IgD-negative memory B cell (primary cell): ENCODE measurements around the gene MCOLN3. TPM values are rescaled to one million over a fixed set of nuclear protein-coding genes. Genes with fewer than 3 reads are reported as not detected.
"Not testable (repeated sequence)": the region's sequence is repeated elsewhere in the genome, so short reads cannot be mapped to it uniquely, and the experiment has no call there.

Source experiments
- H3K27ac Mint-ChIP-seq, 3 donors: one replicate each; pipeline ENCODE4 v1.8.0; 2020 to 2022; ENCODE audit warnings: mild to moderate bottlenecking in 3 of 3, mixed read lengths in 3 of 3, moderate library complexity in 1 of 3
- H3K27me3 Mint-ChIP-seq: one replicate; pipeline ENCODE4 v1.8.0; 2021; ENCODE audit warnings: mixed read lengths
- H3K36me3 Mint-ChIP-seq: one replicate; pipeline ENCODE4 v1.8.0; 2020; ENCODE audit warnings: mild to moderate bottlenecking, mixed read lengths
- H3K4me1 Mint-ChIP-seq, 3 donors: one replicate each; pipeline ENCODE4 v1.8.0; 2020 to 2022; ENCODE audit warnings: mixed read lengths in 3 of 3, mild to moderate bottlenecking in 1 of 3
- H3K4me3 Mint-ChIP-seq, 4 donors: one replicate each; pipeline ENCODE4 v1.8.0; 2020 to 2022; ENCODE audit warnings: mild to moderate bottlenecking in 4 of 4, mixed read lengths in 4 of 4, moderate library complexity in 3 of 4
- H3K9me3 Mint-ChIP-seq, 3 donors: one replicate each; pipeline ENCODE4 v1.8.0; 2020 to 2021; ENCODE audit warnings: mixed read lengths in 3 of 3, mild to moderate bottlenecking in 1 of 3
- polyA plus RNA-seq: library from polyadenylated mRNA; unstranded; fragments of 300-500 nt; fragmentation: Illumina TruSeq; gene quantifications from one replicate; pipeline ENCODE4 v1.2.3, GENCODE V29; 2021

The MCOLN3 gene
- polyA plus RNA-seq, 1 donor from 2014 or later = 0.19 TPM

DNA sequence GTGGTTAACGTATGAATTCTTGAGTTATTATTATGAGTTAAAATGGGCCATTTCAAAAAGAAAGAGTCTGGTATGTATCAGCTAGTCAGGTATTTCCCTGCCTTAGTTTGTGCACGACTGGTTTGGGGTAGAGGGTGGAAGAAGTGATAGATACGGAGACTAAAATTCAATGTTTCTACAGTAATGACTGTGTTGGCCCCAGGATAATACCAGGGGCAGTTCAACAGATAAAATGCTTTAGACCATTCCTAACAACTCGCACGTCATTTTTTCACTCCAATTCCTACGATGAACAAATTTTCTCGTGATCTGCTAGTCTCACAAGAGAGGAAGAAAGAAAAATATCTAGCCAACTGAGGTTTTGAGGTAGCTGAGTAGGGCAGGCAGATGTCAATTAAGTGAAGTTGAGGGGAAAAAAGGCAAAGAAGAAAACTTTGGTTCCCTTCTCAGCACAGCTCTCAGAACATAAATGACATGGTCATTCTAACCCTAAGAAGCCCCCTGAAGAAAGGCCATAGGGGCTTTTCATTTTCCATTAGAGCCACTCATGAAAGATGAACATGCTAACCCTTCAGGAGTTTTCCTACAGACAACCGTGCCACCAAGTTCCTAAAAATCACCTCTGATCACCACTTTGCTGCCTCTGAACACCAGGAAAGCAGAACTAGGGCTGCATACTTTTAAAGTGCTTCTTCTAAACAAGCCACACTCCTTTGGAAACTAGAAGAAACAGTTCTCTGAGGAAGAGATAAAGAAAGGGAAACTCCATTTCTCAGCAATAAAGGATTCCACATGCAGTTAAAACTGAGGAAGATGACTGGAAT is 57.0 kb downstream of the MCOLN3 start:
- H3K4me3 Mint-ChIP-seq = peak overlapping the region in 2 of 4 donors; percentile 5 to 34
- H3K27ac Mint-ChIP-seq = peak overlapping the region in 2 of 3 donors; percentile 7 to 21
- no peaks in the 10 kb centered on the region for H3K9me3 Mint-ChIP-seq
- no peaks in the 10 kb centered on the region for H3K27me3 Mint-ChIP-seq
- H3K36me3 Mint-ChIP-seq = peaks cover 11% of the 10 kb centered on the region
- peaks cover 49 to 57% (median 57%) of the 10 kb centered on the region in 3 donors for H3K4me1 Mint-ChIP-seq

DNA sequence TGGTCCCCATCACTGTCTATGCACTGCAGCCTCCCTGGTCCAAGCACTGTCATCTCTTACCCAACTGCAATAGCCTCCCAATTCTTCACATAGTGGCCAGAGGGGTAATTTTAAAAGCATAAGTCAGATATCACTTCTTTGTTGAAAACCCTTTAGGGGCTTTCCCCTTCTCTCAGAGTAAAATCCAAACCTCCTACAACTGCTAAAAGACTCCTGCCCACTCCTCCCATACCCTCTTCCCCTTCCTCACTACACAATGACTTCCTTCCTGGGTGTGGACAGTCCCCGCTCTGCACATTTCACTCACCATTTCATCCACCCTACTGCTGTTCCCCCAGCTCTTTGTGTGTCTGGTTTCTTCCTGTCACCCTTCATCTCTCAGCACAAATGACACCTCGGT is 59.7 kb downstream of the MCOLN3 start:
- peak overlapping the region; percentile 6 to 81 (median 56) for H3K4me3 Mint-ChIP-seq
- no peaks in the 10 kb centered on the region for H3K9me3 Mint-ChIP-seq
- H3K4me1 Mint-ChIP-seq = peaks cover 44 to 58% (median 49%) of the 10 kb centered on the region in 3 donors
- peak overlapping the region in 1 of 3 donors; percentile 81 for H3K27ac Mint-ChIP-seq
- no peaks in the 10 kb centered on the region for H3K27me3 Mint-ChIP-seq
- peaks cover 11% of the 10 kb centered on the region for H3K36me3 Mint-ChIP-seq

DNA sequence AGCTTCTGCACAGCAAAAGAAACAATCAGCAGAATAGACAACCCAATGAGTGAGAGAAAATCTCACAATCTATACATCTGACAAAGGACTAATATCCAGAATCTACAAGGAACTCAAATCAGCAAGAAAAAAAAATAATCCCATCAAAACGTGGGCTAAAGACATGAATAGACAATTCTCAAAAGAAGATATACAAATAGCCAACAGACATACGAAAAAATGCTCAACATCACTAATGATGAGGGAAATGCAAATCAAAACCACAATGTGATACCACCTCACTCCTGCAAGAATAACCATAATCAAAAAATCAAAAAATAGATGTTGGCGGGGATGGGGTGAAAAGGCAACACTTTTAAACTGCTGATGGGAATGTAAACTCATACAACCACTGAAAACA is 61.7 kb downstream of the MCOLN3 start:
- not testable (repeated sequence) for H3K9me3 Mint-ChIP-seq, H3K36me3 Mint-ChIP-seq, H3K27ac Mint-ChIP-seq, H3K27me3 Mint-ChIP-seq
- Mint-ChIP-seq H3K4me3 (peak overlapping the region in 2 of 4 donors; percentile 59 to 76), H3K4me1 (peaks cover 32 to 41% (median 34%) of the 10 kb centered on the region in 3 donors)

DNA sequence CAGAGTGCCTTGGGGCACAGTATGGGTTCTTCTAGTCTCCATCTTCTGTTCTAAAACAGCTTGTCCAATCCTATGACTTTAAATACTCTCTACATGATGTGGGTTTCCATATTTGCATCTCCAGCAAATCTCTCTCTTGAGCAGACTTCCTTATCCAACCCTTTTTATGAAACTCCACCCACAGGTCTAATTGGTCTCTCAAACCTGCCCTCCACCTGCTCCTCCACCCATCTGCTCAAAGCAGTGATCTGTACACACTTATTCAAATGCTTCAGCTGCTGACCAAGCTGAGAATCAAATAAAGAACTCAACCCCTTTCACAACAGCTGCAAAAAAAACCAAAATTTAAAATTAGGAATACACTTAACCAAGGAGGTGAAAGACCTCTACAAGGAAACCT is 62.9 kb downstream of the MCOLN3 start:
- peaks cover 0 to 6% (median 0%) of the 10 kb centered on the region in 3 donors for H3K9me3 Mint-ChIP-seq
- H3K27ac Mint-ChIP-seq = peak overlapping the region in 1 of 3 donors; percentile 87
- H3K4me3 Mint-ChIP-seq = peak overlapping the region in 2 of 4 donors; percentile 0 to 76
- H3K4me1 Mint-ChIP-seq = peaks cover 29 to 43% (median 36%) of the 10 kb centered on the region in 3 donors
- peaks cover 3% of the 10 kb centered on the region for H3K36me3 Mint-ChIP-seq
- H3K27me3 Mint-ChIP-seq = no peaks in the 10 kb centered on the region

DNA sequence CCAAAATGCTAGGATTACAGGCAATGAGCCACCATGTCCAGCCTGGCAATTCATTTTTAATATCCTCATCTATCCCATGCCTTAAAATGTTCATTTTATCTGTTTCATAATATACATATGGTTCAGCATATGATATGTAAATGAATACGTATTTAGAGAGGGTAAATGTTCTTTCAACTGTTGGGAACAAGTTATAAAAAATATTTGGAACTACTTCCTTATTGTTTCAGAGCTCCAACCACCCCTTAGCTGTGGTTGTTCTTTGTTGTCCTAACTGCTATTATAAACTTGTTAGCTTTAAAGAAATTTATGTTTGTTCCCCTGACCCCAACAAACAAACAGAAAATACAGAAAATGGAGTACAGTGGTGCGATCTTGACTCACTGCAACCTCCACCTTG is 65.9 kb downstream of the MCOLN3 start:
- no peak overlapping the region for H3K27ac Mint-ChIP-seq
- H3K4me1 Mint-ChIP-seq = peaks cover 37 to 55% (median 40%) of the 10 kb centered on the region in 3 donors
- H3K4me3 Mint-ChIP-seq = no peak overlapping the region
- peaks cover 13% of the 10 kb centered on the region for H3K36me3 Mint-ChIP-seq
- H3K9me3 Mint-ChIP-seq = peaks cover 0 to 6% (median 0%) of the 10 kb centered on the region in 3 donors
- H3K27me3 Mint-ChIP-seq = no peaks in the 10 kb centered on the region

DNA sequence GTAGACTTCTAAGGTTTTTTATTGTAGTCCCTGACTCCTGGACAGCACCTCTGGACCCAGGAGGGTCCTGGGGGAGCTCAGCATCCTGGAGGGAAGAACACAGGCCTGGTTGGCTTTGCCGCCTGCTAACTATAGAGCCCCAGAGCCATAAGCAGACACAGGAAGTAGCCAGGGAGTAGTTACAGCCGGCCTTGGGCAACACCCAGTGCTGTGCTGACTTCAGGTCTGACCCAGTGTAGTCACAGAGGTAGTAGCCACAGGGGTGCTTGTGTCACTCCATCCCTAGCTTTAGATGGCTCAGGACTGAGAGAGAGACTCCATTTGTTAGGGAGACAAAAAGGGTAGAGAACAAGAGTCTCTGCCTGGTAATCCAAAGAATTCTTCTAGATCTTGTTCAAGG is 73.3 kb downstream of the MCOLN3 start:
- H3K36me3 Mint-ChIP-seq = peaks cover 16% of the 10 kb centered on the region
- no peak overlapping the region for H3K4me3 Mint-ChIP-seq
- H3K4me1 Mint-ChIP-seq = peaks cover 51 to 66% (median 55%) of the 10 kb centered on the region in 3 donors
- peak overlapping the region in 1 of 3 donors; percentile 17 for H3K27ac Mint-ChIP-seq
- no peaks in the 10 kb centered on the region for H3K9me3 Mint-ChIP-seq
- H3K27me3 Mint-ChIP-seq = no peaks in the 10 kb centered on the region

DNA sequence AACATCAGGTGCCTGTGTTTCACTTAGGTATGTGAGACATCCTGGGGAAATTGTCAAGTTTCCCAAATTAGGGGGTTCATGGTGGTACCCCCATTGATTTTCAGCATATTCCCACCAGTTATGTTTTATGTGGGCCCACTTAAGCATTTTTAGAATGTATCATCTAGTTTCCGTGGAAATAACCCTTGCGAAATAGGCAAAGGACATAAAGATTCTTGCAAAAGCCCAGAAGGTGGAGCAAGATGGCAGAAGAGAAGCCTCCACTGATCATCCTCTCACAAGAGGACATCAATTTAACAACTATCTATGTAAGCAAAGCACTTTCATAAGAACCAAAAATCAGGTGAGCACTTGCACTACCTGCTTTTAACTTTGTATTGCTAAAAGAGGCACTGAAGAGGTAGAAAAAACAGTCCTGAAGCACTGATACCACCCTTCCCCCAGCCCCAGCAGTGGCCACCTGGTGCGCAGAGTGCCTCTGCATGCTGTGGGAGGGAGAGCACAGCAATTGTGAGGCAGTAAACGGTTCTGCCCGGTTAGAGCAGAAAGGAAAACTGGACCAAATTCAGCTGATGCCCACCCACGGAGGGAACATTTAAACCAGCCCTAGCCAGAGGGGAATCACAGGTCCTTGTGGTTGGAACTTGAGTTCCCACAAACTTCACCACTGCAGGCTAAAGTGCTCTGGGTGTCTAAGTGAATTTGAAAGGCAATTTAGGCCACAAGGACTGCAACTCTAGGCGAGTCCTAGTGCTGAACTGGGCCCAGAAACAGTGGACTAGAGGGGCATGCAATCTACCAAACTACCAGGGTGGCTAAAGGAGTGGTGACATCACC is 74.6 kb downstream of the MCOLN3 start:
- peak overlapping the region in 1 of 4 donors; percentile 40 for H3K4me3 Mint-ChIP-seq
- peaks cover 19% of the 10 kb centered on the region for H3K36me3 Mint-ChIP-seq
- no peaks in the 10 kb centered on the region for H3K27me3 Mint-ChIP-seq
- H3K9me3 Mint-ChIP-seq = no peaks in the 10 kb centered on the region
- peaks cover 47 to 59% (median 52%) of the 10 kb centered on the region in 3 donors for H3K4me1 Mint-ChIP-seq
- peak overlapping the region in 2 of 3 donors; percentile 43 to 83 for H3K27ac Mint-ChIP-seq

DNA sequence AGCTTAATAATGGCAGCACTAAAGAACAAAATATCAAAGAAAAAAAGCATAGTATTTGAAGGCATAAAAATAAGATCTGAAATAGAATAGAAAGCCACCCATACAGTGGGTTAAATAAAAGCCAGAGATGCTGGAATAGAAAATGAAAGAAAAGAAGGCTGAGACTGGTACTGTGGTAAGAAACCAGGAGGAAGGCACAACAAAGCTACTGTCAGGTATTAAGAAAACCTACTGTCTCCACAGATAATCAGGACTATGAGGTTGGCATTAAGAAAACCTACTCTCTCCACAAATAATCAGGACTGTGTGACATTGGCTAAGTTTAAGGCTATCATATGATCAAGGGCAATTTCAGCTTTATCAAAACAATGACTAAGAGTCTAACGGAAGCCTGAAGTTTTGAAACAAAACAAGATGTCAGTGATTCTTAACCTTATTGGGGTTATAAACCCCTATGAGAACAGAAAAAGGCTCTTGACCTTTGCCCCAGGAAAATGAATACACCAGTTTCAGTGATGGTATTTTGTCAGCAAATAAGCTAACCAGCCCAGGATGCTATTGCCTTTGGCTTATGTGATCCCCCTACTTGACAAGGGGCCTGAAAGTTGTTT is 75.8 kb downstream of the MCOLN3 start:
- H3K27ac Mint-ChIP-seq = peak overlapping the region; percentile 21 to 83 (median 52)
- peaks cover 42 to 53% (median 48%) of the 10 kb centered on the region in 3 donors for H3K4me1 Mint-ChIP-seq
- no peaks in the 10 kb centered on the region for H3K27me3 Mint-ChIP-seq
- peaks cover 17% of the 10 kb centered on the region for H3K36me3 Mint-ChIP-seq
- H3K4me3 Mint-ChIP-seq = peak overlapping the region in 3 of 4 donors; percentile 5 to 89 (median 74)
- H3K9me3 Mint-ChIP-seq = no peaks in the 10 kb centered on the region

DNA sequence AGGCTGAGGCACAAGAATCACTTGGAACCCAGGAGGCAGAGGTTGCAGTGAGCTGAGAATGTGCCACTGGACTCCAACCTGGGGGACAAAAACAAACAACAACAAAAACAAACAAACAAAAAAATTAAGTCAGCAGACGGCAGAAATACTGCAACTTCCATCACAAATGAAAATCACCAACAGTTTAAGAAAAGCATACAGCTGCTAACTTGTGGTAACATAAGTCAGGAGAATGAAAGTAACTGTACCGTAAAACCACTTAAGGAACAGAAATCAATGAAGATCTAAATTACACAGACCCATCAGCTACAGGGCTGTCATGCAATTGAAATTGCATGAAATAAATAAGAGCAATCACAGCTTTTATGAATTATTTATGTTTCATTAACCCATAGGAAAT is 76.3 kb downstream of the MCOLN3 start:
- H3K36me3 Mint-ChIP-seq = peaks cover 14% of the 10 kb centered on the region
- H3K27ac Mint-ChIP-seq = peak overlapping the region; percentile 21 to 83 (median 52)
- no peaks in the 10 kb centered on the region for H3K9me3 Mint-ChIP-seq
- no peaks in the 10 kb centered on the region for H3K27me3 Mint-ChIP-seq
- H3K4me3 Mint-ChIP-seq = peak overlapping the region in 3 of 4 donors; percentile 5 to 89 (median 74)
- peaks cover 42 to 48% (median 46%) of the 10 kb centered on the region in 3 donors for H3K4me1 Mint-ChIP-seq

DNA sequence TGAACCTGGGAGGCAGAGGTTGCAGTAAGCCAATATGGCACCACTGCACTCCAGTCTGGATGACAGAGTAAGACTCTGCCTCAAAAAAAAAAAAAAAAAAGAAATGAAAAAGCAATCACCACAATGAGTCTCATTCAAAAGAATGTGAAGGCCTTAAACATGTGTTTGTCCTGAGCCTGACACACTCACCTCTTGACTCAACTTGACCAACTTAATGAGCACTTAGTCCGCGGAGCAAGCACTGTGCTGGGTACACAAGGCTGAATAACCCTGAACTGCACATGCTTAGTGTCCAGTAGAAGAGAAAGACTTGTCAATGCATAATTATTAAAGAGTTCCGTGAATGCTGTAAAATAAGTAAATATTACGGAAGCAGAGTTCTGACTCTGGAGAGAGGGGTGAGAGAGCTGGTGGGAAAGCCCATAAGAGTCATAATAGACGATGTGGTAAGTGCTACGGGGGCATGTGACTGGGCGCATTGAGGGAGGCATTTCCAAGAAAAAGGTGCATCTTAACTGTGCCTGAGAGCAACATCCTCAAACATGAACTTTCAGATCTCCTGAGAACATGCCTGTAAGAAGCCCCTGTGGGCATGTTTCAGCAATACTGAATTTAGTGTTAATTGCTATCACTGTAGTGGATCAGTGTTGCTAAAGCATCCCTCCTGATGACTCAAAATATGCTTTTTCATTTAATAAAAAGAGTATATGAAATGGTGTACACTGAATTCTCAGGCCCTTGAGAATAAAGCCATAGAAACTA is 78.6 kb downstream of the MCOLN3 start:
- peak overlapping the region in 1 of 3 donors; percentile 87 for H3K27ac Mint-ChIP-seq
- H3K36me3 Mint-ChIP-seq = peaks cover 15% of the 10 kb centered on the region
- H3K27me3 Mint-ChIP-seq = no peaks in the 10 kb centered on the region
- H3K4me1 Mint-ChIP-seq = peaks cover 30 to 32% (median 32%) of the 10 kb centered on the region in 3 donors
- H3K4me3 Mint-ChIP-seq = no peak overlapping the region
- H3K9me3 Mint-ChIP-seq = no peaks in the 10 kb centered on the region

DNA sequence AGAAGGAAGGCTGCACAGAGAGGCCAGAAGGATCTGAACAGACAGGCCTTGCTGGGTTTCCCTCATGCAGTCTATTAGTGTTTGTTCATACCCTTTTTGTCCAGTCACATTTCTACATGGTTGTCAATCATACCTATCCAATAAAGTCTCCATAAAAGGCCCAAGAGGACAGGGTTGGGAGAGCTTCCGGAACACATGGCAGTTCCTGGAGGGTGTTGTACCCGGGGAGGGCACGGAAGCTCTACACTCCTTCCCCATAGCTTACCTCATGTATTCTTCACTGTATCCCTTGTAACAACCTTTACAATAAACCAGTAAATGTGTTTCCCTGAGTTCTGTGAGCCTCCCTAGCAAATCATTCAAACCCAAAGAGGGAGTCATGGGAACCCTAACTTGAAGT is 79.4 kb downstream of the MCOLN3 start:
- H3K27me3 Mint-ChIP-seq = no peaks in the 10 kb centered on the region
- peaks cover 27 to 30% (median 27%) of the 10 kb centered on the region in 3 donors for H3K4me1 Mint-ChIP-seq
- peak overlapping the region in 1 of 3 donors; percentile 87 for H3K27ac Mint-ChIP-seq
- peaks cover 15% of the 10 kb centered on the region for H3K36me3 Mint-ChIP-seq
- no peaks in the 10 kb centered on the region for H3K9me3 Mint-ChIP-seq
- no peak overlapping the region for H3K4me3 Mint-ChIP-seq

DNA sequence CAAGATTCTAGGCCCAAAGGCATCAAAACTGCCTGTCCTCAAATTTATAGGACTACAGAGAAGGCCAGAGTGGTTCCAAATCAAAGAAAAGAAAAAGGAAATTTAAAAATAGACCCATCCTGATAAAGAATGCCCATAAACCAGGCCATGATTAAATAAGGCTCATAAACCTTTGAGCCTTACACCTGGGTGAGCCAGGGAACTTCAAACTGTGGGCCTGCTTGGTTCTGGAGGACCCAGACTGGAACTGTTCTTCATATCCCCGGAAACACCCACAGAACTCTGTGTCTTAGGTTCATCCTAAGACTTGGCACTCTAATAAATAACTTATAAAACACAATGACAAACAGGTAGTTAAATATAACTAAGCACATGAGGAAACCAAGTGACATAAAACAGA is 80.2 kb downstream of the MCOLN3 start:
- Mint-ChIP-seq H3K4me1 (peaks cover 19 to 22% (median 21%) of the 10 kb centered on the region in 3 donors), H3K27ac (no peak overlapping the region), H3K4me3 (no peak overlapping the region), H3K36me3 (peaks cover 17% of the 10 kb centered on the region), H3K9me3 (no peaks in the 10 kb centered on the region), H3K27me3 (no peaks in the 10 kb centered on the region)
